BLaER1 (cell line): ENCODE measurements around the gene BEST1.
A peak's percentile ranks its signal among the peaks of the same experiment; 100 is the strongest.
"Not testable (repeated sequence)": the region's sequence is repeated elsewhere in the genome, so short reads cannot be mapped to it uniquely, and the experiment has no call there.

Source experiments
- H3K27ac ChIP-seq: shearing (Covaris generic); formaldehyde crosslinking; 2 replicates; pipeline ENCODE4 v1.8.1; 2022
- H3K27me3 ChIP-seq: shearing (Covaris generic); formaldehyde crosslinking; 2 replicates; pipeline ENCODE4 v1.8.1; 2022
- H3K36me3 ChIP-seq: shearing (Covaris generic); formaldehyde crosslinking; 2 replicates; pipeline ENCODE4 v1.8.1; 2022
- H3K4me1 ChIP-seq: shearing (Covaris generic); formaldehyde crosslinking; 2 replicates; pipeline ENCODE4 v1.8.1; 2022
- H3K4me2 ChIP-seq: shearing (Covaris generic); formaldehyde crosslinking; 2 replicates; pipeline ENCODE4 v1.8.1; 2022
- H3K4me3 ChIP-seq: shearing (Covaris generic); formaldehyde crosslinking; 2 replicates; pipeline ENCODE4 v1.8.1; 2022
- H3K9ac ChIP-seq: shearing (Covaris generic); formaldehyde crosslinking; 2 replicates; pipeline ENCODE4 v1.8.1; 2022
- H3K9me3 ChIP-seq: shearing (Covaris generic); formaldehyde crosslinking; 2 replicates; pipeline ENCODE4 v1.8.1; 2022
- H4K20me1 ChIP-seq: shearing (Covaris generic); formaldehyde crosslinking; 2 replicates; pipeline ENCODE4 v1.8.1; 2022
- Cebpa-rat ChIP-seq: shearing (Covaris generic); IDR thresholded peaks from 2 replicates; pipeline ENCODE4 v1.8.1; 2022

BEST1 gene

GRCh38 chr11:61962213-61963015 is 12.3 kb downstream of the BEST1 start:
- Histone ChIP-seq H3K4me2 (peak overlapping the region; percentile 96), H3K27ac (peak overlapping the region; percentile 75)

GRCh38 chr11:61963016-61963281 is 12.8 kb downstream of the BEST1 start:
- Histone ChIP-seq H3K4me3 (peak overlapping the region; percentile 9; the same call in 1 of the 2 replicates), H3K4me1 (peaks cover 47% of the 10 kb centered on the region), H3K4me2 (peak overlapping the region; percentile 96), H3K36me3 (peaks cover 25% of the 10 kb centered on the region), H4K20me1 (peaks cover 36% of the 10 kb centered on the region), H3K27me3 (no peaks in the 10 kb centered on the region), H3K9ac (peak overlapping the region; percentile 30), H3K27ac (peak overlapping the region; percentile 75), H3K9me3 (no peaks in the 10 kb centered on the region)
- TF ChIP-seq Cebpa-rat = no peak

More at GRCh38 chr11:61962213-61963015, 12.3 kb downstream of the BEST1 start:
- Histone ChIP-seq H3K27me3 (no peaks in the 10 kb centered on the region), H3K4me1 (peaks cover 45% of the 10 kb centered on the region), H3K36me3 (peaks cover 25% of the 10 kb centered on the region), H3K9me3 (no peaks in the 10 kb centered on the region), H3K9ac (peak overlapping the region; percentile 30), H3K4me3 (no peak overlapping the region), H4K20me1 (peaks cover 36% of the 10 kb centered on the region)
- TF ChIP-seq Cebpa-rat = no peak

- TF ChIP-seq Cebpa-rat = peak; percentile 77; the same call in 1 of the 2 replicates
- H4K20me1 ChIP-seq = peaks cover 36% of the 10 kb centered on the region
Observed at GRCh38 chr11:61963282-61964057, 13.3 kb downstream of the BEST1 start.

GRCh38 chr11:61964058-61964665 is 14.0 kb downstream of the BEST1 start:
- Histone ChIP-seq H3K4me1 (peaks cover 59% of the 10 kb centered on the region), H3K9me3 (no peaks in the 10 kb centered on the region), H3K9ac (peak overlapping the region; percentile 30; the same call in 1 of the 2 replicates), H4K20me1 (peaks cover 36% of the 10 kb centered on the region), H3K4me3 (peak overlapping the region; percentile 9; the same call in 1 of the 2 replicates), H3K4me2 (peak overlapping the region; percentile 96), H3K27ac (peak overlapping the region; percentile 75), H3K36me3 (peaks cover 25% of the 10 kb centered on the region), H3K27me3 (no peaks in the 10 kb centered on the region; the same call in 1 of the 2 replicates)
- TF ChIP-seq Cebpa-rat = no peak

More at GRCh38 chr11:61963282-61964057, 13.3 kb downstream of the BEST1 start:
- peak overlapping the region; percentile 75 for H3K27ac ChIP-seq
- no peaks in the 10 kb centered on the region for H3K9me3 ChIP-seq
- peaks cover 52% of the 10 kb centered on the region for H3K4me1 ChIP-seq
- H3K4me3 ChIP-seq = peak overlapping the region; percentile 9
- H3K27me3 ChIP-seq = no peaks in the 10 kb centered on the region
- peak overlapping the region; percentile 30 for H3K9ac ChIP-seq
- H3K4me2 ChIP-seq = peak overlapping the region; percentile 96
- H3K36me3 ChIP-seq = peaks cover 25% of the 10 kb centered on the region

- H3K9me3 ChIP-seq, H3K27ac ChIP-seq, H3K27me3 ChIP-seq, H3K9ac ChIP-seq: not testable (repeated sequence)
- H3K4me3 ChIP-seq = peak overlapping the region; percentile 82
- peaks cover 63% of the 10 kb centered on the region for H3K4me1 ChIP-seq
- peak overlapping the region; percentile 96 for H3K4me2 ChIP-seq
- peaks cover 36% of the 10 kb centered on the region for H4K20me1 ChIP-seq
- peaks cover 25% of the 10 kb centered on the region for H3K36me3 ChIP-seq
Observed at GRCh38 chr11:61964666-61965271, 14.6 kb downstream of the BEST1 start.

- no peak for TF ChIP-seq Cebpa-rat
- Histone ChIP-seq H3K4me3 (peak overlapping the region; percentile 82), H3K4me2 (peak overlapping the region; percentile 96), H3K9ac (peak overlapping the region; percentile 92), H3K36me3 (peaks cover 25% of the 10 kb centered on the region), H3K4me1 (peaks cover 82% of the 10 kb centered on the region), H3K27me3 (no peaks in the 10 kb centered on the region; the same call in 1 of the 2 replicates), H3K27ac (peak overlapping the region; percentile 94), H4K20me1 (peaks cover 36% of the 10 kb centered on the region), H3K9me3 (no peaks in the 10 kb centered on the region)
Observed at GRCh38 chr11:61966734-61967115, 16.6 kb downstream of the BEST1 start.

- no peaks in the 10 kb centered on the region for H3K9me3 ChIP-seq
- TF ChIP-seq Cebpa-rat = no peak
Observed at GRCh38 chr11:61967116-61967923, 17.2 kb downstream of the BEST1 start, which contains the start of gene FTH1. Gene FTH1, minus strand, starts transcription at chr11:61967634. Its CDS starts 209 bp downstream, at chr11:61967425.

GRCh38 chr11:61967924-61968757 is 18.0 kb downstream of the BEST1 start:
- peaks cover 82% of the 10 kb centered on the region for H3K4me1 ChIP-seq
- no peak for TF ChIP-seq Cebpa-rat
- peak overlapping the region; percentile 92 for H3K9ac ChIP-seq
- H4K20me1 ChIP-seq = peaks cover 36% of the 10 kb centered on the region
- peak overlapping the region; percentile 96 for H3K4me2 ChIP-seq
- H3K4me3 ChIP-seq = peak overlapping the region; percentile 82
- no peaks in the 10 kb centered on the region for H3K9me3 ChIP-seq
- no peaks in the 10 kb centered on the region; the same call in 1 of the 2 replicates for H3K27me3 ChIP-seq
- H3K27ac ChIP-seq = peak overlapping the region; percentile 94
- peaks cover 19% of the 10 kb centered on the region for H3K36me3 ChIP-seq

More at GRCh38 chr11:61967116-61967923, 17.2 kb downstream of the BEST1 start, which contains the start of gene FTH1:
- H4K20me1 ChIP-seq = peaks cover 36% of the 10 kb centered on the region
- peak within 1 kb of the TSS; percentile 96 for H3K4me2 ChIP-seq
- H3K36me3 ChIP-seq = peaks cover 25% of the 10 kb centered on the region
- peaks cover 82% of the 10 kb centered on the region for H3K4me1 ChIP-seq
- H3K4me3 ChIP-seq = peak within 1 kb of the TSS; percentile 82
- no peaks in the 10 kb centered on the region; the same call in 1 of the 2 replicates for H3K27me3 ChIP-seq
- peak within 1 kb of the TSS; percentile 92 for H3K9ac ChIP-seq
- H3K27ac ChIP-seq = peak within 1 kb of the TSS; percentile 94
